Activated CD8-positive, alpha-beta T cell treated with anti-CD3 and anti-CD28 coated beads for 36 hours (primary cell): Measurements from ENCODE around the gene DVL2. TPM values are rescaled to one million over a fixed set of nuclear protein-coding genes. Genes with fewer than 3 reads are reported as not detected.
A peak's percentile ranks its signal among the peaks of the same experiment; 100 is the strongest.

Source experiments
- ATAC-seq: fragments of 200-7000 bp; cut with Tn5 transposase; one replicate; pipeline ENCODE4 v1.10.0; 2021; ENCODE audit warnings: mild to moderate bottlenecking, moderate library complexity
- CTCF ChIA-PET: fragments of 350-600 bp; sonication (Branson Sonifier 250); formaldehyde crosslinking; loops from one replicate; lab custom pipeline; 2021; ENCODE audit warnings: antibody characterized with exemption; lab: Charles Lee
- POLR2A ChIA-PET: fragments of 350-600 bp; sonication (Branson Sonifier 250); formaldehyde crosslinking; loops from one replicate; lab custom pipeline; 2021; ENCODE audit warnings: antibody characterized with exemption; lab: Charles Lee
- DNase-seq: peaks from one replicate; pipeline ENCODE4 v3.0.0-alpha.2; 2020
- H3K27ac Mint-ChIP-seq: one replicate; pipeline ENCODE4 v1.8.0; 2021; ENCODE audit warnings: mild to moderate bottlenecking, mixed read lengths
- H3K27me3 Mint-ChIP-seq: one replicate; pipeline ENCODE4 v1.8.0; 2021; ENCODE audit warnings: mixed read lengths
- H3K36me3 Mint-ChIP-seq: one replicate; pipeline ENCODE4 v1.8.0; 2021; ENCODE audit warnings: low read depth, mixed read lengths
- H3K4me1 Mint-ChIP-seq: one replicate; pipeline ENCODE4 v1.8.0; 2021; ENCODE audit warnings: low read depth, mixed read lengths
- H3K4me3 Mint-ChIP-seq: one replicate; pipeline ENCODE4 v1.8.0; 2021; ENCODE audit warnings: mild to moderate bottlenecking, moderate library complexity, mixed read lengths
- H3K9me3 Mint-ChIP-seq: one replicate; pipeline ENCODE4 v1.8.0; 2021; ENCODE audit warnings: mixed read lengths
- CTCF ChIP-seq: fragments of 200-600 bp; IDR thresholded peaks from one replicate; pipeline ENCODE4 v1.8.0; 2022; ENCODE audit warnings: antibody characterized with exemption, mild to moderate bottlenecking
- intact Hi-C: fragments of 100-400 bp; cut with micrococcal nuclease; formaldehyde crosslinking; loops from one replicate; pipeline ENCODE4 v1.10.0; 2022
- microRNA-seq: library from miRNA; unstranded; fragments of <30 nt; microRNA quantifications from one replicate; pipeline ENCODE4 v1.2.0, GENCODE V29; 2022; ENCODE audit warnings: borderline microRNAs expressed, borderline replicate concordance
- total RNA-seq, 2 experiments: library from RNA; stranded (reverse); gene quantifications; one replicate each; pipeline ENCODE4 v1.2.3, GENCODE V29; 2021

The DVL2 gene
- total RNA-seq, 2 experiments from 2014 or later: 50.0 to 53.6 TPM

GRCh38 chr17:7177191-7177953, 56.9 kb downstream of the DVL2 start:
- Mint-ChIP-seq H3K4me3 (peak overlapping the region; percentile 70), H3K4me1 (peaks cover 12% of the 10 kb centered on the region), H3K27ac (no peak overlapping the region), H3K36me3 (no peaks in the 10 kb centered on the region), H3K9me3 (no peaks in the 10 kb centered on the region), H3K27me3 (peaks cover 12% of the 10 kb centered on the region)
- ATAC-seq (peak; percentile 83), DNase-seq (peak; percentile 75)
- intact Hi-C loops: no loop called here
- POLR2A ChIA-PET: interaction anchor here (1.3 to 2.4 kb wide), 3 partner anchors 11 to 134 kb away, joined by 3 to 8 read pairs (median 6); partner anchors contain the start of gene SLC16A11
- CTCF ChIA-PET: interaction anchor here (0.6 to 3.3 kb wide), 32 partner anchors 8 to 334 kb away, joined by 3 to 50 read pairs (median 4); partner anchors contain the start of gene SLC16A11
- TF ChIP-seq CTCF: peak; percentile 90

GRCh38 chr17:7176841-7177190, 57.5 kb downstream of the DVL2 start:
- H3K36me3 Mint-ChIP-seq: no peaks in the 10 kb centered on the region
- no peak for ATAC-seq

GRCh38 chr17:7176107-7176840, 58.0 kb downstream of the DVL2 start:
- ATAC-seq (no peak), DNase-seq (no peak)
- H3K36me3 Mint-ChIP-seq: no peaks in the 10 kb centered on the region
- intact Hi-C loops: no loop called here
- CTCF ChIA-PET: interaction anchor here (0.9 to 3.3 kb wide), 8 partner anchors 10 to 155 kb away, joined by 3 to 50 read pairs (median 8); partner anchors contain the start of gene SLC16A11
- peaks cover 12% of the 10 kb centered on the region for H3K27me3 Mint-ChIP-seq
- no peaks in the 10 kb centered on the region for H3K9me3 Mint-ChIP-seq
- POLR2A ChIA-PET: interaction anchor here (2.4 kb wide), 1 partner anchor 131 kb away, joined by 8 read pairs; no protein-coding TSS in a partner anchor
- H3K27ac Mint-ChIP-seq: no peak overlapping the region
- no peak for TF ChIP-seq CTCF
- H3K4me3 Mint-ChIP-seq: no peak overlapping the region
- H3K4me1 Mint-ChIP-seq: peaks cover 12% of the 10 kb centered on the region

More at GRCh38 chr17:7176841-7177190, 57.5 kb downstream of the DVL2 start:
- H3K27ac Mint-ChIP-seq: no peak overlapping the region
- peaks cover 12% of the 10 kb centered on the region for H3K27me3 Mint-ChIP-seq
- ChIA-PET CTCF (interaction anchor here (0.6 to 3.3 kb wide), 22 partner anchors 9 to 155 kb away, joined by 3 to 50 read pairs (median 6); partner anchors contain the start of gene SLC16A11), POLR2A (interaction anchor here (2.4 kb wide), 1 partner anchor 131 kb away, joined by 8 read pairs; no protein-coding TSS in a partner anchor)
- H3K4me3 Mint-ChIP-seq: no peak overlapping the region
- TF ChIP-seq CTCF: no peak
- no peak for DNase-seq
- peaks cover 12% of the 10 kb centered on the region for H3K4me1 Mint-ChIP-seq
- intact Hi-C loops: no loop called here
- H3K9me3 Mint-ChIP-seq: no peaks in the 10 kb centered on the region

Small RNAs within 50 kb of the gene (microRNA-seq; reads per million reads assigned to microRNA genes)
- gene MIR324: 1,988 reads per million, percentile 91 among the genes with 10 or more reads in this experiment

Other genes with a start within 250 kb of the DVL2 start
- gene ALOX12, start 238.5 kb downstream of the DVL2 start, total RNA-seq: not detected
- gene RNASEK, start 221.9 kb downstream of the DVL2 start, total RNA-seq: 100 to 1,000 TPM in 1 of 2 experiments, 10 to 100 TPM in 1; 98.4 to 107 TPM
- gene BCL6B, start 211.5 kb downstream of the DVL2 start, total RNA-seq: 1 to 10 TPM; 1.2 to 2.4 TPM
- 1 to 10 TPM; 4.8 to 5.9 TPM for gene SLC16A13, start 198.5 kb downstream of the DVL2 start, total RNA-seq
- gene SLC16A11, start 190.4 kb downstream of the DVL2 start, total RNA-seq: 1 to 10 TPM; 3.1 to 3.4 TPM
- gene CLEC10A, start 154.3 kb downstream of the DVL2 start, total RNA-seq: not detected
- not detected for gene ASGR2, start 119.7 kb downstream of the DVL2 start, total RNA-seq
- gene ASGR1, start 55.1 kb downstream of the DVL2 start, total RNA-seq: 1 to 10 TPM; 2.6 to 3.9 TPM
- gene DLG4, start 14.7 kb downstream of the DVL2 start, total RNA-seq: 1 to 10 TPM; 9.5 to 9.7 TPM
- gene ACADVL, start 14.6 kb downstream of the DVL2 start, total RNA-seq: 100 to 1,000 TPM; 288 to 291 TPM
- 10 to 100 TPM; 17.8 to 24.4 TPM for gene PHF23, start 4.9 kb upstream of the DVL2 start, total RNA-seq
- gene GABARAP, start 7.9 kb upstream of the DVL2 start, total RNA-seq: 100 to 1,000 TPM; 104 to 118 TPM
- gene CTDNEP1, start 17.2 kb upstream of the DVL2 start, total RNA-seq: 100 to 1,000 TPM; 159 to 160 TPM
- gene ELP5, start 17.7 kb upstream of the DVL2 start, total RNA-seq: 10 to 100 TPM; 80.2 to 85.4 TPM
- gene CLDN7, start 28.0 kb upstream of the DVL2 start, total RNA-seq: 1 to 10 TPM; 1.5 to 1.7 TPM
- gene SLC2A4, start 47.2 kb upstream of the DVL2 start, total RNA-seq: under 1 TPM; 0.07 to 0.25 TPM
- gene YBX2, start 60.1 kb upstream of the DVL2 start, total RNA-seq: under 1 TPM; 0.56 to 0.83 TPM
- 1,000 to 10,000 TPM; 1,064 TPM for gene EIF5A, start 73.1 kb upstream of the DVL2 start, total RNA-seq
- gene GPS2, start 80.8 kb upstream of the DVL2 start, total RNA-seq: 10 to 100 TPM; 31.8 to 36.8 TPM
- gene NEURL4, start 94.8 kb upstream of the DVL2 start, total RNA-seq: 10 to 100 TPM; 36.2 to 40.4 TPM
- gene ACAP1, start 102.0 kb upstream of the DVL2 start, total RNA-seq: 100 to 1,000 TPM; 309 to 342 TPM
- 10 to 100 TPM; 11.0 to 11.2 TPM for gene KCTD11, start 117.6 kb upstream of the DVL2 start, total RNA-seq
- gene TMEM95, start 120.6 kb upstream of the DVL2 start, total RNA-seq: not detected
- 1 to 10 TPM; 6.8 to 6.9 TPM for gene TNK1, start 146.6 kb upstream of the DVL2 start, total RNA-seq
- 10 to 100 TPM; 62.6 to 71.1 TPM for gene PLSCR3, start 160.0 kb upstream of the DVL2 start, total RNA-seq
- gene TMEM256, start 169.6 kb upstream of the DVL2 start, total RNA-seq: 10 to 100 TPM; 55.8 to 60.6 TPM
- gene NLGN2, start 173.3 kb upstream of the DVL2 start, total RNA-seq: 10 to 100 TPM in 1 of 2 experiments, 1 to 10 TPM in 1; 9.4 to 10.9 TPM
- under 1 TPM in 1 of 2 experiments, not detected in 1; 0.36 TPM for gene SPEM1, start 185.8 kb upstream of the DVL2 start, total RNA-seq
- gene SPEM2, start 191.1 kb upstream of the DVL2 start, total RNA-seq: not detected
- gene SPEM3, start 194.3 kb upstream of the DVL2 start, total RNA-seq: not detected
- gene TMEM102, start 200.9 kb upstream of the DVL2 start, total RNA-seq: 10 to 100 TPM; 12.5 to 14.2 TPM
- 10 to 100 TPM; 16.5 to 16.6 TPM for gene FGF11, start 205.0 kb upstream of the DVL2 start, total RNA-seq
- gene CHRNB1, start 210.5 kb upstream of the DVL2 start, total RNA-seq: 10 to 100 TPM; 11.5 to 11.7 TPM
- 10 to 100 TPM; 24.3 to 24.6 TPM for gene ZBTB4, start 245.1 kb upstream of the DVL2 start, total RNA-seq
- gene SLC35G6, start 246.9 kb upstream of the DVL2 start, total RNA-seq: not detected
- gene POLR2A, start 249.8 kb upstream of the DVL2 start, total RNA-seq: 100 to 1,000 TPM; 219 to 223 TPM